Tibial nerve (tissue), 3 donors: Measurements from ENCODE around the gene GIT1.

ENCODE experiments used
- CTCF ChIP-seq, 5 experiments: fragments of 200-600 bp in 3 of 5; fragments of 450-650 bp in 2 of 5; sonication (generic) in 3 of 5; IDR thresholded peaks; one replicate each; pipeline ENCODE4 v1.5.1; 2016 to 2019; ENCODE audit warnings: antibody characterized with exemption in 5 of 5, mild to moderate bottlenecking in 3 of 5, moderate library complexity in 2 of 5
- POLR2A ChIP-seq, 2 donors: fragments of 450-650 bp; IDR thresholded peaks; one replicate each; pipeline ENCODE4 v1.6.1; 2017; ENCODE audit warnings: antibody characterized with exemption in 2 of 2, mild to moderate bottlenecking in 2 of 2, moderate library complexity in 2 of 2

- TF ChIP-seq POLR2A (IDR thresholded peaks at IDR 0.05) (no peak), CTCF (IDR thresholded peaks at IDR 0.05) (no peak)
Observed at GRCh38 chr17:29591146-29591736, 1.8 kb upstream of the GIT1 start.
